Islet precursor cell (in vitro differentiated cells): ENCODE measurements around the gene NID2.

Experiments
- DNase-seq: peaks from one replicate; pipeline ENCODE4 v3.0.0-alpha.2; 2018

NID2 gene

GRCh38 chr14:52068615-52069306 lies at the start of gene NID2:
NID2 (minus strand) TSS chr14:52069059; CDS start chr14:52068994, 65 bp downstream.
- DNase-seq, result peak; percentile 96

DNA sequence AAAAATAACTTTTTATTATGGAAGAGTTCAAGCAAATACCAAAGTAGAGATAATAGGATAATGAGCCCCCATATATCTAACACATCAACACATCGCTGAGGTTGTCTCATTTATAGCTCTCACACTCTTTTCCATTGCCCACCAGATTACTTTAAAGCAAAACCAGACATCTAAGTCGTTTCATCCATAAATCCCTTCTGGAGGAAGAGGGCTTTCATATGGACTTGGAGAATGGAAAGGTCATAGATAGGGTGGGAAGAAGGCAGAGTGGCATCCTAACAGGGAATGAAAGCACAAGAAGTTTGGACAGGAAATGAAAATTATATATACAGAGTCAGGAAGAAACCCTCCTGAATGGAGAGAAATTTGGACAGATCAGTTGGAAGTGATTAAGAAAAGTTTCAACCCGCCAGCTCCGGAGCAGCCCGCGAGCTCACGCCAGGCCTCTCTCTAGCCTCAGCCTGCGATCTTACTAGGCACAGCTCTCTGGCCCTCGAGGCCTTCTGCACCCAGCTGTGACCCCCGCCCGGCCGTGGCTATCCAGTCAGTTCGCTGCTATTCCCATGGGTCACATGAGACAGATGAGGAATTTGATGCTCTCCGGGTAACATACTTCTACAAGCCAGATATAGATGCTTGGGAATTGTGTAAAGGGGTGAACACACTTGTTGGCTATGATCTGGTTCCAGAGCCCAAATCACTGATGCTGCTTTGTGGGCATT lies 48.4 kb upstream of the NID2 start:
- DNase-seq, result no peak

DNA sequence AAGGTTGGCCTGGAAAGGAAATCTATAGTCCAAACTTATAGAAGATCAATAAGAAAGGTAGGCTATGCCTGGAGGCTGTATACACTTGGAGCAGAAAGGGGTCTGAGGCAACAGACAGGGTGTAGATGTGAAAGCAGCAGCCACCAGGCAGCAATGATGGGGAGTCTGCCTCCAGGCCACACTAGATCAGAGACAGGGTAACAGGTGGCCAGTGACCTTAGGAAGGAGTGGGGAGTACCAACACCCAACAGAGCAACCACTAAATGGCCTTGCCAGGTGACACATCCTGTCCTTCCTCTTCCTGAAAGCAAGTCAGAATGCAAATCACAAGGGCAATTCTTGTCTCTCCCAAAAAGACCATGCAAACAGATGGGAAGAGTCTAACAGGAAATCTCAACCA lies 46.4 kb upstream of the NID2 start:
- no peak for DNase-seq

DNA sequence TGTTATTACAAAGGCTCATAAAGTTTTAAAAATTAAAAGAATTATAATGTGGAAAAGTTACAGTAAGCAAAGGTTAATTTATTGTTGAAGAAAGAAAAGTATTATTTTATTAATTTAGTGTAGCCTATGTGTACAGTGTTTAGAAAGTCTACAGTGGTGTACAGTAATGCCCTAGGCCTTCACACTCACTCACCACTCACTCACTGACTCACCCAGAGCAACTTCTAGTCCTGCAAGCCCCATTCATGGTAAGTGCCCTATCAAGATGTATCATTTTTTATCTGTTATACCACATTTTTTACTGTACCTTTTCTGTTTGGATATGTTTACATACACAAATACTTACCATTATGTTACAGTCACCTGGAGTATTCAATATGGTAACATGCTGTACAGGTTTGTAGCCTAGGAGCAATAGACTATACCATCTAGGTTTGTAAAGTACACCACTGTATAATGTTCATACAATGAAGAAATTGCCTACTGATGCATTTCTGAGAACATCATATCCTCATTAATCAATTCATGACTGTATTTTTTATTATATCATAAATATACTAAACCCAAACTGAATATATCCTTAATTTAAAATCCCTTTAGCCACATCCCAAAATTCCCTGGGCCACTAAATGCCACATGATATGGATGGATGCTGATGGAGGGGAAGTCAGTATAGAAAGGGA lies 43.6 kb upstream of the NID2 start:
- DNase-seq, result no peak

GRCh38 chr14:52111583-52111982 lies 42.7 kb upstream of the NID2 start:
- no peak for DNase-seq

- no peak for DNase-seq
Measured at GRCh38 chr14:52110441-52111086, 41.7 kb upstream of the NID2 start.

DNA sequence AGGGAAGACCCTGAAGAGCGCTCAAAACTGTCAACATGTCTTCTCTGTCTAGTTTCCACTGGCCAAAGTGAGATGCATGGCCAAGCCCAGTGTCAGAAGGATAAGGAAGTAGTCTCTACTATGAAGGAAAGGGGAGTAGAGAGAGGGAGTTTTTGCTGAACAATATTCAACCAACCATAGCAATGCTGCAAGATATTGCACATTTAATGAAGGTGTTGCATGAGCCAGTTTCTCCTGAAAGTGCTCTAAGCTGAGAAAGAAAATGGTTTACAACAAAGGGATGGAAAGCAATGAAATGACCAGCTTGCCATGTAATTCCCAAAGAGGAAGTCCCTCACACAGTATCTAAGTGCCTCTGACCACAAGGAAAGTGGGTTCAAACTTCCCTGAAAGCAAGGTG lies 40.0 kb upstream of the NID2 start:
- no peak for DNase-seq

DNA sequence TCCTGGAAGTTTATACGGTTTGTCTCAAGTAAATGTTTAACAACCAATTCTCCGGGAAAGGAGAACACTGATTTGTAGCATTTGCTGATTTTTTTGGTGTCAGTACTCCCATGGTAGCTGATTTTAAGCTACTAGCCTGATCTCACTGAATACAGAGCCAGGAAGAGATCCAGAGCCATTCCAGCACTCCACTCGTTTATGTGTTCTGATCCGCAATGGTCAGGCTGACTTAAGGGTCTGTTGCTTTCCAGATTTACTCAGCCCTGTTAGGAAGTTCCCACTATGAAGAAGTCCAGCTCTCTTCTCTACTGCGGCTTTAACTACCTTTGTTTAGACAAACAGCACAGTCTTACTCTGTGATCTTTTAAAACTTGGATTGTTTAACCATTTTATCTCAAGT lies 38.0 kb upstream of the NID2 start:
- DNase-seq, result no peak

DNA sequence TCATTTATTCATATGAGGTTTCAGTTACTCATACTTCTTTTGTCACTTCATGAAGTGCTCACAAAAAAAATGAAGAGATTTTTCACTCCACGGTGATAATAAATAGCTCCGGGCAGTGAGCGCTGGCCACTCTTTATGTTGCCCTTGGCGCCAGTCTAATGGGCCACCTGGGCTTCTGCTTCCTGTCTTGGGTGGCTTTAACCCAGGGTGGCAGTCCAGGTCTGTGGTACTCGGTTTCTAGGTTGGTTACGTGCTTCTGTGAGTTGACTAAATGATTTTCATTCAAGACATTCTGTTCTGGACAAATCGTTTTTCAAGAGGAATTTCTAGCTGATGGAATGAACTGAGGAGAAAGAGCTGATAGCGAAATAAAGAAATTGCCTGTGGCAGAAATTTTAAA lies 34.6 kb upstream of the NID2 start:
- no peak for DNase-seq

DNA sequence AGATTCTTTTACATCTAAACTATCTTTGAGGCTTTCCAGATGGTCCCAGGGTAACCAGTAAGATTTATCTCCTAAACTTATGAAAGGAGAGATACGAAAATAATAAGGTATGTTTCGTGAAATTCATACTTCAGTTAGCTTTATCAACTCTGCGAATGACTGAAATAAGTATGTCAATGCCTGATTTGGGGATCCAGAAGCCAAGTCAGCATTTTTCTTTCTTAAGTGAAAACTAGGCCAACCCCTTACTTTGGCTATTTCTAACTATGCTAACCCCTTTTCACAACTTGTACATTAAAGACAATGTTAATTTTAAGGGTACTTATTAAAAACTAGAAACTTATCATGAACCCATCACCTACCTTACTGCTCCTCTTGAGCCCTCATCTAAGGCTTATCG lies 26.9 kb upstream of the NID2 start:
- DNase-seq, result no peak

GRCh38 chr14:52095336-52095735 lies 26.5 kb upstream of the NID2 start:
- DNase-seq, result no peak

DNA sequence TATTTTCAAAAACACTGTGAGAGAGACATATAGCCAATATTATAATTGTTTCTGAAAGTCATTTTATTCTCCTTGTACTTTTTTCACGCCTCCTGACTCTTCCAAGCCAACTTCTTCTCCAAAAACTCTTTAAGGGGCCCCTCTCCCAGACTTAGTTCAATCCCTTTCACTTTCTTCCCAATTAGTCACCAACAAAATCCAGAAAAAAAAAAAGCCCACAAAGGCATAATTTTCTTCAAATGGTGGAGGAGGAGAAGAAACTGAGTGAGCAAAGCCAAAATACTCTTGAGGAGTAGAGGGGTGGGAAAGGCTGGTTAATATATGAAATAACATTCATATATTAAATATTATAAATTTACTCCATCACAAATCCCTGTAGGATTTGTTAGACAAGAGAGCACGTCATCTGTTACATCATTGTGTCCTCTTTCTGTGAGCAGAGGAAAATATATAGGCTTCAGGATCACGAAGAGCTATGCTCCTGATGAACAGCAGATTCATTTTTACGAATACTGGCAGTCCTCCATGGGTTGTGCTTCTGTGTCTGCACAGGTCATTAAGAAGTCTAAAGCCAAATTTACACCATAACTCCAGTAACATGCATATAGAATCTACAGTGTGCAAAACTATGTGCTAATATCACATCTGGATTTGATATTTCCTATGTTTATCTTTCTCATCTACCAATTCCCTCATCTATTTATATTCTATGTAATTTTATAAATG lies 25.9 kb upstream of the NID2 start:
- no peak for DNase-seq

DNA sequence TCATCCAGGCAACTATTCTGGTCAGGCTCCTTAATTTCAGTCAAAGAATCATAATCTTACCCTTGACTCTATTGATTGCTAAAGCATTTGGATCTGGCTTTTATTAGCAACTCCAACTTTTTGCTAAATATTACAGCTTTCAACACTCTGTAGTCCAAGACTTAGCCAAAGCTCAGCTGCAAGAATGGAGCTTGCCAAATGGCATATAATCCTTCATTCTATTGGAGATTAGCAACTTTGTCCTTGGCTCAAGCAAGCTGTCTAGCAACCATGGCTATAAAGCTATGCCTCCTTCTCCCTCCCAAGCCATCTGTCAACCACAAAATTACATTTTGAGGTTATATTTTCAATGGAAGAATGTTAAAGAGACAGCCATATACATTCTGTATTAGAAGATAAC lies 23.1 kb upstream of the NID2 start:
- no peak for DNase-seq

- no peak for DNase-seq
Measured at GRCh38 chr14:52090936-52091335, 22.1 kb upstream of the NID2 start.

- no peak for DNase-seq
Measured at GRCh38 chr14:52089218-52089617, 20.4 kb upstream of the NID2 start.

- DNase-seq, result no peak
Measured at GRCh38 chr14:52086711-52087110, 17.9 kb upstream of the NID2 start.

GRCh38 chr14:52082903-52083302 lies 14.0 kb upstream of the NID2 start:
- no peak for DNase-seq

GRCh38 chr14:52081964-52082363 lies 13.1 kb upstream of the NID2 start:
- no peak for DNase-seq

DNA sequence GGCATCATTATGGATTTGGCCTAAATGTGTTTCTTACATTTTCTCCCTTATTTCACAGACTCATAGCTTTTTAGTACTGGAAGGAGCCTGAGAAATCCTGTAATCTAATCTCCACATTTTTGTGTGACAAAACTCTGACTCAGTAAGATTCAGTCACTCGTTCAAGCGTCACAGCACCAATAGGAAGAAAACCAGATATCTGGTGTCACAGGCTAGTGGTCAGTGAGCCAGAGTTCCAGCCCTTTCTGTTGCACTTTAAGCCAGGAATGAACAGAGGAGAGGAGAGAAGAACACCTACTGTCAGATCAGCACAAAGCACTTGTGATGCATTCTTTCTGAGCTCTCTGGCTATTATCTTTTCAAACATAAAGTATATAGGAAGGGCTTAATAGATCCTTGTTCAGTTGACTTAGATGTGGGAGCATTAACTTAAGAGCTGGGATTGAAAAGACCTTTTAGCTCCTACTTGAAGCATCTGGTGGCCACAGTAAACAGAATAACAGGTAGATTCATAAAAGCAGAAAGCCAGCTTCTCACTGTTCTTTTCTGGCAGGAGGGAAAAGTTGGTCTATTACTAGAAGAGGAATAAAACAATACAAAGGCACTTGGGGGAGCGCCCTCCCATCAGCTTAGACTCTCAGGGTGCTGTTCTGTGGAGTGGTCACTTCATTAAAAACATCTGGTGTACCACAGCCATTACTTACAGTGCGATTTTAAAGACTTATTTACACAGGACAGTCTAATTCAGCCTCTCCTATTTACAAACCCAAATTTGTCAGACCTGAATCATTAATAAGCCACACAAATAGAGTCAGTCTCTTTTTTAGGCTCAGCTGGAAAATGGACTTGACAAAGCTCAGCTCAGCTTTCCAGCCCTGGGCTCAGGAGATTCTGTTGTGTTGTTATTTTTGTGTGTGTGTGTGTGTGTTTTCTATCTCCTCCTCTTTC lies 12.2 kb upstream of the NID2 start:
- peak; percentile 84 for DNase-seq

DNA sequence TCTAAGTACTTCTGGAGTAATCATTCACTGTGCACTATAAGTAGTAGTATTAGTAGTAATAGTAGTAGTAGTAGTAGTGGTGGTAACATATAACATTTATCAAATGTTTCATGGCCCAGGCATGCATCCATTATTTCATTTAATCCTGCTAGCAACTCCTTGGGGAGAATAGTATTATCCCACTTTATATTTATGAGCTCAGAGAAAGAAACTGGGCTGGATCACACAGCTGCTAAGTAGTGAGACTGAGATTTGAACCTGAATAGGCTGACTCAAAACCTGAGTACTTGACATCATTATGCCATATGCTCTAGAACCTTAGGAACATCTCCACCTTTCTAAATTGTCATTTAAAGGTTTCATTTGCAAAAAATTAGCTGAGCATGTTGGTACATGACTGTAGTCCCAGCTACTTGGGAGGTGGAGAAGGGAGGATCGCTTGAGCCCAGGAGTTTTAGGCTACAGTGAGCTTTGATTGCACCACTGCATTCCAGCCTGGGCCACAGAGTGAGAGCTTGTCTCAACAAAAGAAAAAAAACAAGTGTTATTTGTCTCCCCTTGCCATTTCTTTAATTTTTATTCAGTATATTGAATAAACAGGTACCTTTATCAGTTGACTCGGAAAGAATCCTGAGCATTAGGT lies 11.4 kb upstream of the NID2 start:
- peak; percentile 75 for DNase-seq
